ENCODE measurements around the gene ANKH. TPM values are rescaled to one million over a fixed set of nuclear protein-coding genes. Genes with fewer than 3 reads are reported as not detected.

The ANKH gene
- total RNA-seq, 1 experiment from 2014 or later: 30.8 TPM

GRCh38 chr5:14721990-14722656 is 149.5 kb downstream of the ANKH start:
- no peak for DNase-seq (ENCODE audit: extremely low read depth, low read depth)

GRCh38 chr5:14720236-14720923 is 151.2 kb downstream of the ANKH start:
- DNase-seq (ENCODE audit: extremely low read depth, low read depth): no peak

GRCh38 chr5:14718778-14719177 is 152.8 kb downstream of the ANKH start:
- no peak for DNase-seq (ENCODE audit: extremely low read depth, low read depth)

- no peak for DNase-seq (ENCODE audit: extremely low read depth, low read depth)
Observed at GRCh38 chr5:14716755-14717752, 154.5 kb downstream of the ANKH start.

- no peak for DNase-seq (ENCODE audit: extremely low read depth, low read depth)
Observed at GRCh38 chr5:14715481-14715880, 156.1 kb downstream of the ANKH start.

GRCh38 chr5:14714706-14715105 is 156.9 kb downstream of the ANKH start:
- DNase-seq (ENCODE audit: extremely low read depth, low read depth): no peak

- no peak for DNase-seq (ENCODE audit: extremely low read depth, low read depth)
Observed at GRCh38 chr5:14713476-14714390, 157.8 kb downstream of the ANKH start.

GRCh38 chr5:14712666-14713065 is 158.9 kb downstream of the ANKH start:
- DNase-seq (ENCODE audit: extremely low read depth, low read depth): no peak

- DNase-seq (ENCODE audit: extremely low read depth, low read depth): no peak
Observed at GRCh38 chr5:14712131-14712530, 159.4 kb downstream of the ANKH start.

GRCh38 chr5:14710313-14710994 is 161.1 kb downstream of the ANKH start:
- no peak for DNase-seq (ENCODE audit: extremely low read depth, low read depth)

- DNase-seq (ENCODE audit: extremely low read depth, low read depth): no peak
Observed at GRCh38 chr5:14708551-14708950, 163.0 kb downstream of the ANKH start.

- no peak for DNase-seq (ENCODE audit: extremely low read depth, low read depth)
Observed at GRCh38 chr5:14707811-14708390, 163.7 kb downstream of the ANKH start.

- DNase-seq (ENCODE audit: extremely low read depth, low read depth): no peak
Observed at GRCh38 chr5:14706615-14707021, 165.0 kb downstream of the ANKH start.

- DNase-seq (ENCODE audit: extremely low read depth, low read depth): no peak
Observed at GRCh38 chr5:14705556-14705955, 166.0 kb downstream of the ANKH start.

- no peak for DNase-seq (ENCODE audit: extremely low read depth, low read depth)
Observed at GRCh38 chr5:14702238-14702839, 169.2 kb downstream of the ANKH start.

- no peak for DNase-seq (ENCODE audit: extremely low read depth, low read depth)
Observed at GRCh38 chr5:14701556-14701955, 170.0 kb downstream of the ANKH start.

GRCh38 chr5:14700478-14701436 is 170.8 kb downstream of the ANKH start:
- no peak for DNase-seq (ENCODE audit: extremely low read depth, low read depth)
